Neural progenitor cell (in vitro differentiated cells): ENCODE data around the gene PHGDH. TPM values are rescaled to one million over a fixed set of nuclear protein-coding genes. Genes with fewer than 3 reads are reported as not detected.
A peak's percentile ranks its signal among the peaks of the same experiment; 100 is the strongest.

ENCODE experiments used
- DNase-seq: peaks from one replicate; pipeline ENCODE4 v3.0.0-alpha.2; 2016; ENCODE audit warnings: low spot score
- H2AFZ ChIP-seq: fragments of 200-600 bp; sonication (generic); replicated peaks from 2 replicates; pipeline ENCODE4 v1.6.1; 2016; ENCODE audit warnings: antibody characterized with exemption
- H3F3A ChIP-seq: fragments of 200-600 bp; sonication (generic); 2 replicates; pipeline ENCODE4 v1.6.1; 2016; ENCODE audit warnings: antibody characterized with exemption, low read depth
- H3K27ac ChIP-seq: fragments of 200-600 bp; sonication (generic); 2 replicates; pipeline ENCODE4 v1.5.1; 2016; ENCODE audit warnings: mild to moderate bottlenecking
- H3K27me3 ChIP-seq: fragments of 200-600 bp; sonication (generic); 2 replicates; pipeline ENCODE4 v1.6.1; 2016; ENCODE audit warnings: mild to moderate bottlenecking, moderate library complexity
- H3K36me3 ChIP-seq: fragments of 200-600 bp; sonication (generic); 2 replicates; pipeline ENCODE4 v1.5.1; 2016
- H3K4me1 ChIP-seq: fragments of 200-600 bp; sonication (generic); 2 replicates; pipeline ENCODE4 v1.6.1; 2016; ENCODE audit warnings: mixed run types
- H3K4me2 ChIP-seq: fragments of 200-600 bp; sonication (generic); 2 replicates; pipeline ENCODE4 v1.6.1; 2016
- H3K4me3 ChIP-seq: fragments of 200-600 bp; sonication (generic); 2 replicates; pipeline ENCODE4 v1.5.1; 2016
- H3K79me2 ChIP-seq: fragments of 200-600 bp; sonication (generic); 2 replicates; pipeline ENCODE4 v1.6.1; 2016; ENCODE audit warnings: low read depth
- H3K9ac ChIP-seq: fragments of 200-600 bp; sonication (generic); 2 replicates; pipeline ENCODE4 v1.6.1; 2016
- H3K9me3 ChIP-seq: fragments of 200-600 bp; sonication (generic); 2 replicates; pipeline ENCODE4 v1.5.1; 2016; ENCODE audit warnings: low read depth
- H4K20me1 ChIP-seq: fragments of 200-600 bp; sonication (generic); 2 replicates; pipeline ENCODE4 v1.6.1; 2016; ENCODE audit warnings: low read depth
- H3K27ac Mint-ChIP-seq: 3 replicates; pipeline ENCODE4 v1.8.0; 2021; ENCODE audit warnings: mixed read lengths
- H3K27me3 Mint-ChIP-seq: 2 replicates; pipeline ENCODE4 v1.8.0; 2022; ENCODE audit warnings: low read depth, mild to moderate bottlenecking, inconsistent platforms, moderate library complexity, mixed read lengths; ENCODE audit not compliant: insufficient read depth
- H3K36me3 Mint-ChIP-seq: 3 replicates; pipeline ENCODE4 v1.8.0; 2021; ENCODE audit warnings: mixed read lengths
- H3K4me1 Mint-ChIP-seq: 3 replicates; pipeline ENCODE4 v1.8.0; 2021; ENCODE audit warnings: mixed read lengths
- H3K4me3 Mint-ChIP-seq: 3 replicates; pipeline ENCODE4 v1.8.0; 2021; ENCODE audit warnings: mild to moderate bottlenecking, moderate library complexity, mixed read lengths
- H3K9me3 Mint-ChIP-seq: 3 replicates; pipeline ENCODE4 v1.8.0; 2020; ENCODE audit warnings: mixed read lengths
- EZH2 ChIP-seq: fragments of 200-600 bp; sonication (generic); IDR thresholded peaks from 2 replicates; pipeline ENCODE4 v1.6.1; 2017; ENCODE audit warnings: antibody characterized with exemption, mild to moderate bottlenecking, moderate library complexity
- EZH2phosphoT487 ChIP-seq: fragments of 200-600 bp; sonication (generic); IDR thresholded peaks from 2 replicates; pipeline ENCODE4 v1.6.1; 2017; ENCODE audit warnings: antibody characterized with exemption
- total RNA-seq: library from RNA; depleted of rRNA; stranded (reverse); fragments of >200 nt; gene quantifications from 2 replicates; pipeline ENCODE4 v1.2.3, GENCODE V29; 2015; ENCODE audit warnings: low replicate concordance
- TF ChIP-seq, protein P1 (sequence below): fragments of 200-600 bp; sonication (generic); IDR thresholded peaks from 2 replicates; pipeline ENCODE4 v1.5.1; 2017; ENCODE audit warnings: antibody characterized with exemption, mild to moderate bottlenecking

The PHGDH gene
- total RNA-seq, 1 donor from 2014 or later: 166 TPM

DNA sequence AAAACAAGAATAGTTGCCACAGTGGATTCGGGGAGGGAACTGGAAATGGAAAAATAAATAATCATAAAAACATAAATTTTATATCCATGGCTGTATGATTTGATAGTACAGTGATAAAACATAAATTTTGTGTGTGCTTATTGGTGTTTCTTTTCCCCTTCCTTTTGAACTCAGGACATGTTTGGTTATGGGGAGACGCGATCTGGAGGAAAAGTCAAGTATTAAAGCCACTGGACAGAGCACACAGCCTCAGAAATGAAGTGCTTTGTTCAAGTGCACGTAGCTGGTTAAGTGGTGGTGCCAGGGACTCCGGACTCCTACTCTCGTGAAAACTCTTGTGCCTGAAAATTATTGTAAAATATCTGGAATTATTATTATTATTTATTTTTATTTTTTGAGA lies 66.6 kb downstream of the PHGDH start:
- no peaks in the 10 kb centered on the region for H3K36me3 ChIP-seq
- Mint-ChIP-seq H3K27me3 (no peaks in the 10 kb centered on the region), H3K9me3 (no peaks in the 10 kb centered on the region), H3K4me3 (no peak overlapping the region), H3K4me1 (peaks cover 37% of the 10 kb centered on the region), H3K27ac (no peak overlapping the region), H3K36me3 (no peaks in the 10 kb centered on the region)
- H3K27ac ChIP-seq: no peak overlapping the region
- H3K27me3 ChIP-seq: no peaks in the 10 kb centered on the region
- TF ChIP-seq, protein P1, sequence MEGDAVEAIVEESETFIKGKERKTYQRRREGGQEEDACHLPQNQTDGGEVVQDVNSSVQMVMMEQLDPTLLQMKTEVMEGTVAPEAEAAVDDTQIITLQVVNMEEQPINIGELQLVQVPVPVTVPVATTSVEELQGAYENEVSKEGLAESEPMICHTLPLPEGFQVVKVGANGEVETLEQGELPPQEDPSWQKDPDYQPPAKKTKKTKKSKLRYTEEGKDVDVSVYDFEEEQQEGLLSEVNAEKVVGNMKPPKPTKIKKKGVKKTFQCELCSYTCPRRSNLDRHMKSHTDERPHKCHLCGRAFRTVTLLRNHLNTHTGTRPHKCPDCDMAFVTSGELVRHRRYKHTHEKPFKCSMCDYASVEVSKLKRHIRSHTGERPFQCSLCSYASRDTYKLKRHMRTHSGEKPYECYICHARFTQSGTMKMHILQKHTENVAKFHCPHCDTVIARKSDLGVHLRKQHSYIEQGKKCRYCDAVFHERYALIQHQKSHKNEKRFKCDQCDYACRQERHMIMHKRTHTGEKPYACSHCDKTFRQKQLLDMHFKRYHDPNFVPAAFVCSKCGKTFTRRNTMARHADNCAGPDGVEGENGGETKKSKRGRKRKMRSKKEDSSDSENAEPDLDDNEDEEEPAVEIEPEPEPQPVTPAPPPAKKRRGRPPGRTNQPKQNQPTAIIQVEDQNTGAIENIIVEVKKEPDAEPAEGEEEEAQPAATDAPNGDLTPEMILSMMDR: no peak
- TF ChIP-seq EZH2phosphoT487 (no peak), EZH2 (no peak)
- peaks cover 33% of the 10 kb centered on the region for H3K4me1 ChIP-seq
- no peaks in the 10 kb centered on the region for H4K20me1 ChIP-seq
- H3K4me2 ChIP-seq: no peak overlapping the region
- peaks cover 17% of the 10 kb centered on the region for H3F3A ChIP-seq
- no peak overlapping the region for H3K4me3 ChIP-seq
- H3K79me2 ChIP-seq: no peaks in the 10 kb centered on the region
- H2AFZ ChIP-seq: no peak overlapping the region
- no peak for DNase-seq
- no peak overlapping the region for H3K9ac ChIP-seq
- H3K9me3 ChIP-seq: no peaks in the 10 kb centered on the region

DNA sequence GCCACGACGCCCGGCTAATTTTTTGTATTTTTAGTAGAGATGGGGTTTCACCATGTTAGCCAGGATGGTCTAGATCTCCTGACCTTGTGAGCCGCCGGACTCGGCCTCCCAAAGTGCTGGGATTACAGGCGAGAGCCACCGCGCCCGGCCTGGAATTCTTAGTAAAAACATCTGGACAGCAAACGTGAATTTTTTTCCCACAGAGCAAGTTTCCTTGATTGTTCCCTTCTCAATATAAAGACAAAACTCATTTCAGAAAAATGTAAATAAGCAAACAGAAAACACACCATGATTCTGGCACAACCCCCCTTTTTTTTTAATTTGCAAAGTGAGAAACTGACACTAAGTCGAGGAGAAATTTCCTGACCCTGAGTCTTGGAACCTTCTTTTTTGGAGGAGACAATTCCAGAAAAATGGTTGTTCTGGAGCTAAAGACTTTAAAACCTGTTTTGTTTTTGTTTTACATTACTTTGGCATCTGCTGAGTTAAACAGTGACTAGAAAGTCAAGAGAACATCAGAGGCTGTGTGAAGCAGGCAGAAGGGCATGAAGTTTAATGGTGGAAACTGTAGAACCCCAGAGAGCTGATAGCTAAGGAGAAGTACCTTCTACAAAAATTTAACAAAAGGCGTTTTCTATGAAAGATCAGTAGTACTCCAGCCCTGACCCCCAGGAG lies 67.3 kb downstream of the PHGDH start:
- Mint-ChIP-seq H3K27ac (no peak overlapping the region), H3K9me3 (no peaks in the 10 kb centered on the region), H3K36me3 (no peaks in the 10 kb centered on the region), H3K27me3 (no peaks in the 10 kb centered on the region), H3K4me1 (peaks cover 35% of the 10 kb centered on the region), H3K4me3 (no peak overlapping the region)
- H3K4me1 ChIP-seq: peaks cover 29% of the 10 kb centered on the region
- no peaks in the 10 kb centered on the region for H3K9me3 ChIP-seq
- H3F3A ChIP-seq: peaks cover 12% of the 10 kb centered on the region
- TF ChIP-seq EZH2phosphoT487 (no peak), EZH2 (no peak)
- TF ChIP-seq, protein P1: no peak
- no peak overlapping the region for H3K4me3 ChIP-seq
- H3K4me2 ChIP-seq: no peak overlapping the region
- H3K36me3 ChIP-seq: no peaks in the 10 kb centered on the region
- H3K79me2 ChIP-seq: no peaks in the 10 kb centered on the region
- no peaks in the 10 kb centered on the region for H4K20me1 ChIP-seq
- no peak overlapping the region for H3K9ac ChIP-seq
- H3K27ac ChIP-seq: no peak overlapping the region
- no peak for DNase-seq
- H3K27me3 ChIP-seq: no peaks in the 10 kb centered on the region
- no peak overlapping the region for H2AFZ ChIP-seq

DNA sequence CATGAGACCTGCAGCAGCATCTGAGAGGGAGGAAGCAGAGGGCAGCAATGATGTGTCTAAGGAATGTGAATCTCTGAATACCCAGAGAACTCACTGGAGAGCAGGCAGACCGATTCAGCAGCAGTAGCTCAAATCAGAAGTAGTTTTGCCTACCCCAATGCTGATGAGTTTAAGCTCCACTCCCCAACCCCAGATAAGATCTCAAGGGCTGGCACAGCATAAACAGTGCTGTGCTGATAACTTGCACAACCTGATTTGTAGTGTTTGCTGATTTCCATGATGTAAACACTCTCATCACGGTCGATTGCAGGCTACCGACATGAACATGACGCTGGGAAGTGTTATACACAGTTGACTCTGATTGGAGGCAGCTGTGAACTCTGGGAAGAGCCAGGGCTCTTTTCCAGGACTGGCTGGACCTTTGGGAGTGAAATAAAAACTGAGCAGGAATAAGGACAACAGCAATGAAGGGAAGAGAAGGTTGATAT lies 68.2 kb downstream of the PHGDH start:
- Histone ChIP-seq H3K4me2 (no peak overlapping the region), H3K9ac (no peak overlapping the region), H3F3A (peaks cover 5% of the 10 kb centered on the region), H3K4me3 (no peak overlapping the region), H3K4me1 (peaks cover 20% of the 10 kb centered on the region), H3K27ac (no peak overlapping the region), H3K36me3 (no peaks in the 10 kb centered on the region), H3K27me3 (no peaks in the 10 kb centered on the region), H2AFZ (peak overlapping the region; percentile 86), H3K9me3 (no peaks in the 10 kb centered on the region), H4K20me1 (no peaks in the 10 kb centered on the region), H3K79me2 (no peaks in the 10 kb centered on the region)
- Mint-ChIP-seq H3K9me3 (no peaks in the 10 kb centered on the region), H3K4me3 (no peak overlapping the region), H3K27ac (no peak overlapping the region), H3K36me3 (no peaks in the 10 kb centered on the region), H3K4me1 (peaks cover 29% of the 10 kb centered on the region), H3K27me3 (no peaks in the 10 kb centered on the region)
- TF ChIP-seq, protein P1: no peak
- TF ChIP-seq EZH2phosphoT487 (no peak), EZH2 (no peak)
- DNase-seq: no peak
